ENCODE data around the gene KLF17. TPM values are rescaled to one million over a fixed set of nuclear protein-coding genes. Genes with fewer than 3 reads are reported as not detected.

Gene KLF17, protein sequence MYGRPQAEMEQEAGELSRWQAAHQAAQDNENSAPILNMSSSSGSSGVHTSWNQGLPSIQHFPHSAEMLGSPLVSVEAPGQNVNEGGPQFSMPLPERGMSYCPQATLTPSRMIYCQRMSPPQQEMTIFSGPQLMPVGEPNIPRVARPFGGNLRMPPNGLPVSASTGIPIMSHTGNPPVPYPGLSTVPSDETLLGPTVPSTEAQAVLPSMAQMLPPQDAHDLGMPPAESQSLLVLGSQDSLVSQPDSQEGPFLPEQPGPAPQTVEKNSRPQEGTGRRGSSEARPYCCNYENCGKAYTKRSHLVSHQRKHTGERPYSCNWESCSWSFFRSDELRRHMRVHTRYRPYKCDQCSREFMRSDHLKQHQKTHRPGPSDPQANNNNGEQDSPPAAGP
- not detected in 2 replicates for total RNA-seq

DNA sequence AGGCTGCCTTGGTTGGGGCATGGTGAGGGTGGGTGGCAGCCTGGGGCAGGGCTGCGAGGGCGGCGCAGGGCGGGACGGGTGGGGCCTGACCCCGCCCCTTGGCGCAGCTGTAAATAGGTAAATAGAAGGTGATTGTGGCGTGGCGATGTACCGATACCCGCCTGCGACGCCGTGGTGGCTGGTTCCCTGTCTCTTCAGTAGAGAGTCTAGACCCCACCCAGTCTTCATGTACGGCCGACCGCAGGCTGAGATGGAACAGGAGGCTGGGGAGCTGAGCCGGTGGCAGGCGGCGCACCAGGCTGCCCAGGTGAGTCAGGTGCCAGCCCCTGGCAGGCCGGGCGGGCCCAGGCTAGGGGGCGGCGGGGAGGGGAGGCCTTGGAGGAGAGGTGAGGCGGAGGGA is at the start of gene KLF17:
Gene KLF17, plus strand, starts transcription at position 140 of the 400 bp plus-strand sequence. Its CDS starts 87 bp downstream, at position 227.

DNA sequence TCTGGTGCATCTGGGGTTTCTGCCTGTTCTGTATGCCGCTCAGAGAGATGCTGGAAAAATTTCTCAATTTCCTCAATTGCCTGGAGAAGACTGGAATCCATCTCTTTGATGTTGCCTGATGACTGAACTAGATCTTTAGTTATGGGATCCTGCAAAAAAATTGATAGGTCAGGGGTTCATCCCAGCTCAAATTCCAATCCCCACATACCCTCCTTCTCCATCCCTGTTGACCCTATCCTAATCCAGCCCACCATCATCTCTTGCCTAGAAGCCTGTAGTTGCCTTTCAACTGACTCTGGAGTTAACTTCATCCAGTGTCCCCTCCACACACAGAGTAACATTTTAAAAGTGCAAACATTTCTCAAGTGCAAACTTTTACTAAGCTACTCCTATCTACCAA is 22.9 kb downstream of the KLF17 start, which contains the start of gene KLF18:
Gene KLF18, minus strand, starts transcription at position 101 of the 400 bp plus-strand sequence. Its CDS starts 0 bp downstream, at position 101.

Other genes starting within 250 kb of the KLF17 start
- under 0.01 TPM in 1 of 2 replicates, not detected in the other for gene ARTN, start 185.0 kb upstream of the KLF17 start, total RNA-seq
- gene IPO13, start 171.9 kb upstream of the KLF17 start, total RNA-seq, result 13.3 and 16.8 TPM in 2 replicates
- gene DPH2, start 148.8 kb upstream of the KLF17 start, total RNA-seq, result 19.3 and 23.7 TPM in 2 replicates
- gene ATP6V0B, start 143.9 kb upstream of the KLF17 start, total RNA-seq, result 125 and 159 TPM in 2 replicates
- gene B4GALT2, start 139.6 kb upstream of the KLF17 start, total RNA-seq, result 25.1 and 117 TPM in 2 replicates
- gene CCDC24, start 127.2 kb upstream of the KLF17 start, total RNA-seq, result 1.8 and 2.2 TPM in 2 replicates
- gene SLC6A9, start 87.4 kb upstream of the KLF17 start, total RNA-seq, result 2.9 and 10.5 TPM in 2 replicates
- not detected in 2 replicates for gene KLF18, start 22.8 kb downstream of the KLF17 start, total RNA-seq
- gene DMAP1, start 94.7 kb downstream of the KLF17 start, total RNA-seq, result 30.4 and 32.8 TPM in 2 replicates
- gene ERI3, start 236.4 kb downstream of the KLF17 start, total RNA-seq, result 55.4 and 77.3 TPM in 2 replicates